Liver (tissue), 9 donors: ENCODE results near the gene USP44. TPM values are rescaled to one million over a fixed set of nuclear protein-coding genes. Genes with fewer than 3 reads are reported as not detected.

Source experiments
- DNase-seq: peaks from one replicate; pipeline ENCODE4 v3.0.0-alpha.2; 2017; ENCODE audit warnings: low spot score
- H3K27ac ChIP-seq, 2 donors: one replicate each; pipeline ENCODE4 v1.7.0; 2013; ENCODE audit warnings: inconsistent platforms in 2 of 2, low read length in 2 of 2, control low read depth in 1 of 2, low read depth in 1 of 2, mild to moderate bottlenecking in 1 of 2
- H3K27me3 ChIP-seq, 4 donors: one replicate each; pipeline versions ENCODE4 v1.6.1 to v1.7.0; 2013; ENCODE audit warnings: low read length in 3 of 4, inconsistent platforms in 1 of 4, mild to moderate bottlenecking in 1 of 4, moderate library complexity in 1 of 4; ENCODE audit not compliant: control insufficient read depth in 4 of 4, insufficient read depth in 4 of 4
- H3K36me3 ChIP-seq, 4 donors: one replicate each; pipeline versions ENCODE4 v1.6.1 to v1.7.0; 2013; ENCODE audit warnings: low read length in 3 of 4, mild to moderate bottlenecking in 3 of 4, low read depth in 1 of 4, moderate library complexity in 1 of 4; ENCODE audit not compliant: control insufficient read depth in 4 of 4, insufficient read depth in 3 of 4
- H3K4me1 ChIP-seq, 4 donors: one replicate each; pipeline versions ENCODE4 v1.6.1 to v1.7.0; 2013; ENCODE audit warnings: low read length in 3 of 4, mild to moderate bottlenecking in 3 of 4, moderate library complexity in 1 of 4; ENCODE audit not compliant: control insufficient read depth in 4 of 4, insufficient read depth in 4 of 4
- H3K4me3 ChIP-seq, 3 donors: one replicate each; pipeline versions ENCODE4 v1.6.1 to v1.7.0; 2013; ENCODE audit warnings: low read length in 3 of 3, control low read depth in 1 of 3, low read depth in 1 of 3, mild to moderate bottlenecking in 1 of 3
- H3K9ac ChIP-seq, 2 donors: one replicate each; pipeline ENCODE4 v1.7.0; 2013; ENCODE audit warnings: low read length in 2 of 2, mild to moderate bottlenecking in 2 of 2, moderate library complexity in 2 of 2, control low read depth in 1 of 2, low read depth in 1 of 2
- H3K9me3 ChIP-seq, 4 donors: one replicate each; pipeline versions ENCODE4 v1.6.1 to v1.7.0; 2013; ENCODE audit warnings: low read length in 3 of 4; ENCODE audit not compliant: control insufficient read depth in 4 of 4
- EGR1 ChIP-seq, 2 donors: IDR thresholded peaks; 2 replicates each; pipeline ENCODE4 v1.6.1; 2016 to 2018; ENCODE audit warnings: antibody characterized with exemption in 2 of 2, low read depth in 2 of 2
- FOXA1 ChIP-seq: IDR thresholded peaks from 2 replicates; pipeline ENCODE4 v1.6.1; 2016; ENCODE audit warnings: antibody characterized with exemption
- FOXA2 ChIP-seq: IDR thresholded peaks from 2 replicates; pipeline ENCODE4 v1.6.1; 2016; ENCODE audit warnings: antibody characterized with exemption
- GABPA ChIP-seq, 2 donors: IDR thresholded peaks in 1 of 2; conservative IDR thresholded peaks in 1 of 2; 2 replicates each; pipeline ENCODE4 v1.6.1; 2016; ENCODE audit warnings: antibody characterized with exemption in 2 of 2, mild to moderate bottlenecking in 1 of 2, moderate library complexity in 1 of 2
- HNF4A ChIP-seq, 2 donors: conservative IDR thresholded peaks; 2 replicates each; pipeline ENCODE4 v1.6.1; 2016; ENCODE audit warnings: antibody characterized with exemption in 2 of 2, mild to moderate bottlenecking in 2 of 2
- JUND ChIP-seq, 2 donors: IDR thresholded peaks; 2 replicates each; pipeline ENCODE4 v1.6.1; 2016; ENCODE audit warnings: antibody characterized with exemption in 2 of 2
- MAX ChIP-seq: IDR thresholded peaks from 2 replicates; pipeline ENCODE4 v1.6.1; 2016; ENCODE audit warnings: antibody characterized with exemption
- NR2F2 ChIP-seq: IDR thresholded peaks from 2 replicates; pipeline ENCODE4 v1.6.1; 2016; ENCODE audit warnings: antibody characterized with exemption
- RAD21 ChIP-seq, 2 donors: IDR thresholded peaks; 2 replicates each; pipeline ENCODE4 v1.6.1; 2016; ENCODE audit warnings: antibody characterized with exemption in 2 of 2, mild to moderate bottlenecking in 2 of 2
- RXRA ChIP-seq, 2 donors: IDR thresholded peaks; 2 replicates each; pipeline ENCODE4 v1.6.1; 2017 to 2018; ENCODE audit warnings: antibody characterized with exemption in 2 of 2, mild to moderate bottlenecking in 1 of 2
- TAF1 ChIP-seq: conservative IDR thresholded peaks from 2 replicates; pipeline ENCODE4 v1.6.1; 2016; ENCODE audit warnings: antibody characterized with exemption, mild to moderate bottlenecking
- YY1 ChIP-seq: IDR thresholded peaks from 2 replicates; pipeline ENCODE4 v1.6.1; 2016; ENCODE audit warnings: antibody characterized with exemption, mild to moderate bottlenecking
- ZBTB33 ChIP-seq: IDR thresholded peaks from 2 replicates; pipeline ENCODE4 v1.6.1; 2016; ENCODE audit warnings: antibody characterized with exemption
- WGBS: extraction: QIAGEN DNeasy Blood & Tissue Kit; methylation state at CpG from one replicate; pipeline ENCODE4 v1.1.7; 2013; 5-methylcytosine and 5-hydroxymethylcytosine counted together
- polyA plus RNA-seq, 2 donors: library from polyadenylated mRNA; stranded (reverse) in 1 of 2; unstranded in 1 of 2; fragments of 200-250 nt in 1 of 2; fragments of >200 nt in 1 of 2; fragmentation: Nextera tagmentation in 1 of 2; extraction: Ambion mirVana in 1 of 2; gene quantifications; one replicate each; pipeline versions ENCODE4 v1.2.1 to v1.2.3, GENCODE V29; 2013 to 2015
- total RNA-seq, 2 donors: library from RNA; depleted of rRNA; stranded (reverse); fragments of >200 nt; gene quantifications; one replicate each; pipeline ENCODE4 v1.2.3, GENCODE V29; 2014
- TF ChIP-seq, protein P1 (sequence below): fragments of 150-350 bp; IDR thresholded peaks from 2 replicates; pipeline ENCODE4 v1.5.1; 2017; ENCODE audit warnings: improper control_type of control experiment, low read depth, low read length; ENCODE audit not compliant: missing input control
- TF ChIP-seq, protein P2 (sequence below): IDR thresholded peaks from 2 replicates; pipeline ENCODE4 v1.6.1; 2016; ENCODE audit warnings: antibody characterized with exemption, mild to moderate bottlenecking
- donor health status: healthy.
- donor health status: healthy.
- donor health status: healthy.
- donor health status: healthy.
- donor health status: healthy.

Gene USP44
- total and polyA plus RNA-seq, 4 donors = 0.03 to 0.33 (median 0.14) TPM; not detected in 1

DNA sequence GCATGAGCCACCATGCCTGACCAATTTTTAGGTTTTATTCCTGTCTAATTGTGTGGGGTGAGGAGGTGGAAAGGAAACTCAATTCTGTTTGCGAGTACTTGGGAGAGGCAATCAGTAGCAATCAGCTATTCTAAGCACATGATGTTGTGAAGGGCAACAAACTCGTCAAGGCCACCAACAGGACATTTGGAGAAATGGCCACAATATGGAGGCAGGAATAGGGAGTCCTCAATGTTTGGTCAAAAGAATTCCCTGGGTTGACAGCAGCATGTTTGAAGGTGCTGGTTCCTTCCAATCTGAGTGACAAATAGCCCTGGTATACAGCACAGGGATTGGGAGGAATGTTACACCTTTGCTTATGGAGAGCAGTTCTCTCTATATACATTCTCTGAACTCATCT lies 32.7 kb upstream of the USP44 start (continued):
- TF ChIP-seq RAD21 (IDR thresholded peaks at IDR 0.05) = no peak
- TF ChIP-seq YY1 = no peak
- no peak for TF ChIP-seq HNF4A (conservative IDR thresholded peaks at IDR 0.05)
- no peak for TF ChIP-seq MAX
- no peak for TF ChIP-seq EGR1 (IDR thresholded peaks at IDR 0.05; ENCODE audit: low read depth in 2 of 2)

DNA sequence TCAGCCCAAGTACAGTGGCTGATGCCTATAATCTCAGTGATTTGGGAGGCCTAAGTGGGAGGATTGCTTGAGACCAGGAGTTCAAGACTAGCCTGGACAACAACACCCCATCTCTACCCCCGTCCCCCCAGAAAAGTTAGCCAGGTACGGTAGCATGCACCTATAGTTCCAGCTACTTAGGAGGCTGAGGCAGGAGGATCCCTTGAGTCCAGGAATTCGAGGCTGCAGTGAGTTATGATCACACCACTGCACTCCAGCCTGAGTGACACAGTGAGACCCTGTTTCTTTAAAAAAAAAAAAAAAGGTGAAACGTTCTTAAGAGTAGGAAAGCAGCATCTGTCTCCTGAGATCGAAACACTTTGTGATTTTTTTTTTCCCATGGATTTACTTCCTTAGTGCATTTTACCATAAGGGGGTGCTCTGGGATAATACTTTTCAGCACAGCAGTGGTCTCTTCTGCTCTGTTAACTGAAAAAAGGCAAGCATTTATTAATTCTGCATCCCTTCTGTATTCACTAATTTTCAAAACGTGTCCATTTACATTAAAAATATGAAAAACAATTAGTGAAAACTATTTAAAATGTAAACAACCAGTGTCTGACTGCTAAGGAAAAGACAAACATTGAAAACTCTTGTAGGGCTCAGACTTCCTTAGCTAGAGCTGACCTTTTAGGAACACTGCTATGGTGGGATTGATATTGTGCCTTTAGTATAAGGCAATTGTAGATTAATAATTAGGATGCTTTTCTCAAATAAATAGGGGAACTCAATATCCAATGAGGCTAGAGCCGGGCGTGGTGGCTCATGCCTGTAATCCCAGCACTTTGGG lies 31.2 kb upstream of the USP44 start:
- Histone ChIP-seq H3K36me3 (no peaks in the 10 kb centered on the region), H3K9ac (no peak overlapping the region), H3K4me3 (no peak overlapping the region), H3K27me3 (no peaks in the 10 kb centered on the region), H3K4me1 (no peaks in the 10 kb centered on the region), H3K9me3 (no peaks in the 10 kb centered on the region), H3K27ac (no peak overlapping the region)
- no peak for DNase-seq
- WGBS = 47% methylated on average over 8 of the region's 8 CpGs
- TF ChIP-seq RXRA (IDR thresholded peaks at IDR 0.05) = no peak
- TF ChIP-seq, protein P1, sequence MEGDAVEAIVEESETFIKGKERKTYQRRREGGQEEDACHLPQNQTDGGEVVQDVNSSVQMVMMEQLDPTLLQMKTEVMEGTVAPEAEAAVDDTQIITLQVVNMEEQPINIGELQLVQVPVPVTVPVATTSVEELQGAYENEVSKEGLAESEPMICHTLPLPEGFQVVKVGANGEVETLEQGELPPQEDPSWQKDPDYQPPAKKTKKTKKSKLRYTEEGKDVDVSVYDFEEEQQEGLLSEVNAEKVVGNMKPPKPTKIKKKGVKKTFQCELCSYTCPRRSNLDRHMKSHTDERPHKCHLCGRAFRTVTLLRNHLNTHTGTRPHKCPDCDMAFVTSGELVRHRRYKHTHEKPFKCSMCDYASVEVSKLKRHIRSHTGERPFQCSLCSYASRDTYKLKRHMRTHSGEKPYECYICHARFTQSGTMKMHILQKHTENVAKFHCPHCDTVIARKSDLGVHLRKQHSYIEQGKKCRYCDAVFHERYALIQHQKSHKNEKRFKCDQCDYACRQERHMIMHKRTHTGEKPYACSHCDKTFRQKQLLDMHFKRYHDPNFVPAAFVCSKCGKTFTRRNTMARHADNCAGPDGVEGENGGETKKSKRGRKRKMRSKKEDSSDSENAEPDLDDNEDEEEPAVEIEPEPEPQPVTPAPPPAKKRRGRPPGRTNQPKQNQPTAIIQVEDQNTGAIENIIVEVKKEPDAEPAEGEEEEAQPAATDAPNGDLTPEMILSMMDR = peak; percentile 48
- peak; percentile 78 for TF ChIP-seq RAD21 (IDR thresholded peaks at IDR 0.05)
- TF ChIP-seq JUND (IDR thresholded peaks at IDR 0.05) = no peak
- TF ChIP-seq, protein P2, sequence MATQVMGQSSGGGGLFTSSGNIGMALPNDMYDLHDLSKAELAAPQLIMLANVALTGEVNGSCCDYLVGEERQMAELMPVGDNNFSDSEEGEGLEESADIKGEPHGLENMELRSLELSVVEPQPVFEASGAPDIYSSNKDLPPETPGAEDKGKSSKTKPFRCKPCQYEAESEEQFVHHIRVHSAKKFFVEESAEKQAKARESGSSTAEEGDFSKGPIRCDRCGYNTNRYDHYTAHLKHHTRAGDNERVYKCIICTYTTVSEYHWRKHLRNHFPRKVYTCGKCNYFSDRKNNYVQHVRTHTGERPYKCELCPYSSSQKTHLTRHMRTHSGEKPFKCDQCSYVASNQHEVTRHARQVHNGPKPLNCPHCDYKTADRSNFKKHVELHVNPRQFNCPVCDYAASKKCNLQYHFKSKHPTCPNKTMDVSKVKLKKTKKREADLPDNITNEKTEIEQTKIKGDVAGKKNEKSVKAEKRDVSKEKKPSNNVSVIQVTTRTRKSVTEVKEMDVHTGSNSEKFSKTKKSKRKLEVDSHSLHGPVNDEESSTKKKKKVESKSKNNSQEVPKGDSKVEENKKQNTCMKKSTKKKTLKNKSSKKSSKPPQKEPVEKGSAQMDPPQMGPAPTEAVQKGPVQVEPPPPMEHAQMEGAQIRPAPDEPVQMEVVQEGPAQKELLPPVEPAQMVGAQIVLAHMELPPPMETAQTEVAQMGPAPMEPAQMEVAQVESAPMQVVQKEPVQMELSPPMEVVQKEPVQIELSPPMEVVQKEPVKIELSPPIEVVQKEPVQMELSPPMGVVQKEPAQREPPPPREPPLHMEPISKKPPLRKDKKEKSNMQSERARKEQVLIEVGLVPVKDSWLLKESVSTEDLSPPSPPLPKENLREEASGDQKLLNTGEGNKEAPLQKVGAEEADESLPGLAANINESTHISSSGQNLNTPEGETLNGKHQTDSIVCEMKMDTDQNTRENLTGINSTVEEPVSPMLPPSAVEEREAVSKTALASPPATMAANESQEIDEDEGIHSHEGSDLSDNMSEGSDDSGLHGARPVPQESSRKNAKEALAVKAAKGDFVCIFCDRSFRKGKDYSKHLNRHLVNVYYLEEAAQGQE = no peak
- TF ChIP-seq HNF4A (conservative IDR thresholded peaks at IDR 0.05) = no peak
- TF ChIP-seq MAX = no peak

- DNase-seq = no peak
- Histone ChIP-seq H3K4me1 (no peaks in the 10 kb centered on the region), H3K27me3 (no peaks in the 10 kb centered on the region), H3K36me3 (no peaks in the 10 kb centered on the region), H3K27ac (no peak overlapping the region), H3K9me3 (no peaks in the 10 kb centered on the region), H3K9ac (no peak overlapping the region), H3K4me3 (no peak overlapping the region)
- 86% methylated on average over 1 of the region's 1 CpG for WGBS
- TF ChIP-seq, protein P2 = no peak
- TF ChIP-seq NR2F2 = no peak
- TF ChIP-seq ZBTB33 = no peak
- no peak for TF ChIP-seq FOXA2
- no peak for TF ChIP-seq YY1
- TF ChIP-seq FOXA1 = no peak
- no peak for TF ChIP-seq TAF1
- no peak for TF ChIP-seq GABPA (IDR thresholded peaks at IDR 0.05 in 1 of 2, conservative IDR thresholded peaks at IDR 0.05 in 1 of 2)
Measured at GRCh38 chr12:95577820-95578219, 26.5 kb upstream of the USP44 start.
